Activated B cell treated with CpG ODN at 0.5 μM for 24 hours (primary cell): ENCODE measurements around the gene IL36RN. TPM values are rescaled to one million over a fixed set of nuclear protein-coding genes. Genes with fewer than 3 reads are reported as not detected.

Experiments
- ATAC-seq: fragments of 200-7000 bp; cut with Tn5 transposase; one replicate; pipeline ENCODE4 v1.10.0; 2021; ENCODE audit warnings: low read depth, mild to moderate bottlenecking, moderate library complexity
- CTCF ChIA-PET: fragments of 350-600 bp; sonication (Branson Sonifier 250); formaldehyde crosslinking; loops from one replicate; lab custom pipeline; 2021; ENCODE audit warnings: antibody characterized with exemption; lab: Charles Lee
- POLR2A ChIA-PET: fragments of 350-600 bp; sonication (Branson Sonifier 250); formaldehyde crosslinking; loops from one replicate; lab custom pipeline; 2021; ENCODE audit warnings: antibody characterized with exemption; lab: Charles Lee
- DNase-seq: peaks from one replicate; pipeline ENCODE4 v3.0.0; 2022
- H3K27ac Mint-ChIP-seq: one replicate; pipeline ENCODE4 v1.8.0; 2020; ENCODE audit warnings: mixed read lengths
- H3K27me3 Mint-ChIP-seq: one replicate; pipeline ENCODE4 v1.8.0; 2021; ENCODE audit warnings: mixed read lengths
- H3K36me3 Mint-ChIP-seq: one replicate; pipeline ENCODE4 v1.8.0; 2021; ENCODE audit warnings: low read depth, mixed read lengths
- H3K4me1 Mint-ChIP-seq: one replicate; pipeline ENCODE4 v1.8.0; 2021; ENCODE audit warnings: mixed read lengths
- H3K4me3 Mint-ChIP-seq: one replicate; pipeline ENCODE4 v1.8.0; 2020; ENCODE audit warnings: mild to moderate bottlenecking, mixed read lengths
- H3K9me3 Mint-ChIP-seq: one replicate; pipeline ENCODE4 v1.8.0; 2020; ENCODE audit warnings: mixed read lengths
- intact Hi-C: fragments of 100-400 bp; cut with micrococcal nuclease; formaldehyde crosslinking; loops from one replicate; pipeline ENCODE4 v1.15.1; 2024
- total RNA-seq: library from RNA; stranded (reverse); gene quantifications from 2 replicates; pipeline ENCODE4 v1.2.3, GENCODE V29; 2022
- TF ChIP-seq, protein P1 (sequence below): fragments of 200-600 bp; IDR thresholded peaks from one replicate; pipeline ENCODE4 v1.8.0; 2022; ENCODE audit warnings: antibody characterized with exemption, mild to moderate bottlenecking

The IL36RN gene
- total RNA-seq, 1 donor from 2014 or later: not detected

DNA sequence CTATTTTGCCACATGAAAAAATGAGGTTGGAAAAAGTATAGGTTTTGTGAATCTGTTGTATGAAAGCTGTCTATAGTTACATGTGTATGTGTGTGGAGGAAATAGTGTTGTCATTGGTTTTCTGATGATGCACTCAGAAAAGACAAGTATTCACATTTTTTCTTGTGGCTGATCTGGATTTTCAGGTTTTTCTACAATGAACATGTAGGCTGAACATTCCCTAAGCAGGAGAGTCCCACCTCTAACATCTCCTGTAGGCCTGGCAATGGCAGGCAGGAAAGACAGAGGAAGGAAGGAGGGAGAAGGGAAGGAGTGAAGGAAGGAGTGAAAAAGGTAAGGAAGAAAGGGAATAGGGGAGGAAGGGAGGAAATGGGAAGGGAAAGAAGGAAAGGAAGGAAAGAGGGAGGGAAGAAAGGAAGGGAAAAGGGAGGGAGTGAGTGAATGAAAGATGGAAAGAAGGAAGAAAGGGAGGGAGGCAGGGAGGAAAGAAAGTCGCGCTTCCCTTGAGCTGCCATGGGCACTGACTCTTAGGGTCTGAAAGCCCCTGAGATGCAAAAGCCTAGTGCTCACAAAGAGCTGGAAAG, 495 bp upstream of the IL36RN start:
- CTCF ChIA-PET: no interaction called here
- POLR2A ChIA-PET: no interaction called here
- no peak overlapping the region for H3K27ac Mint-ChIP-seq
- H3K9me3 Mint-ChIP-seq: peaks cover 26% of the 10 kb centered on the region
- intact Hi-C loops: no loop called here
- no peak overlapping the region for H3K4me3 Mint-ChIP-seq
- H3K27me3 Mint-ChIP-seq: peaks cover 15% of the 10 kb centered on the region
- H3K4me1 Mint-ChIP-seq: no peaks in the 10 kb centered on the region
- TF ChIP-seq, protein P1, sequence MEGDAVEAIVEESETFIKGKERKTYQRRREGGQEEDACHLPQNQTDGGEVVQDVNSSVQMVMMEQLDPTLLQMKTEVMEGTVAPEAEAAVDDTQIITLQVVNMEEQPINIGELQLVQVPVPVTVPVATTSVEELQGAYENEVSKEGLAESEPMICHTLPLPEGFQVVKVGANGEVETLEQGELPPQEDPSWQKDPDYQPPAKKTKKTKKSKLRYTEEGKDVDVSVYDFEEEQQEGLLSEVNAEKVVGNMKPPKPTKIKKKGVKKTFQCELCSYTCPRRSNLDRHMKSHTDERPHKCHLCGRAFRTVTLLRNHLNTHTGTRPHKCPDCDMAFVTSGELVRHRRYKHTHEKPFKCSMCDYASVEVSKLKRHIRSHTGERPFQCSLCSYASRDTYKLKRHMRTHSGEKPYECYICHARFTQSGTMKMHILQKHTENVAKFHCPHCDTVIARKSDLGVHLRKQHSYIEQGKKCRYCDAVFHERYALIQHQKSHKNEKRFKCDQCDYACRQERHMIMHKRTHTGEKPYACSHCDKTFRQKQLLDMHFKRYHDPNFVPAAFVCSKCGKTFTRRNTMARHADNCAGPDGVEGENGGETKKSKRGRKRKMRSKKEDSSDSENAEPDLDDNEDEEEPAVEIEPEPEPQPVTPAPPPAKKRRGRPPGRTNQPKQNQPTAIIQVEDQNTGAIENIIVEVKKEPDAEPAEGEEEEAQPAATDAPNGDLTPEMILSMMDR: no peak
- H3K36me3 Mint-ChIP-seq: no peaks in the 10 kb centered on the region
- DNase-seq: no peak
- no peak for ATAC-seq

DNA sequence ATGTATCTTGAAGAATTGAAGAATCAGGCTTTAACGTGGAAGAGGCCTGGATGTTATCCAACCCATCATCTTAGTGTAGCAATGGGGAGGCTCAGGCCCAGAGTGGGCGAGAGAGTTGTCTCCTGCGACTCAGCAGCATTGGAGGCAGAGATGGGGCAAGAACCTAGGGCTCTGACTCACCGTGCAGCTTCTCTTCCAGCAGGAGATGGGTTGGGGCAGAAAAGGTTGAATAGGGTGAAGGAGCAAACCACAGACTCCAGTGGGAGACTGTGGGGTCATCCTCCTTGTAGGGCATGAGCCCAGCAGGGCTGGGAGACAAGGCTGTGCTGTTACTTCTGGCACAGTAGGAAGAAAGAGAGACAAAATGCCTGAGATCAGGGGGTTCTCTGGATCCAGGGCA, 1.4 kb downstream of the IL36RN start:
- Mint-ChIP-seq H3K9me3 (peaks cover 13% of the 10 kb centered on the region), H3K27ac (no peak overlapping the region), H3K27me3 (peaks cover 21% of the 10 kb centered on the region), H3K4me3 (no peak overlapping the region), H3K36me3 (no peaks in the 10 kb centered on the region), H3K4me1 (no peaks in the 10 kb centered on the region)
- TF ChIP-seq, protein P1: no peak
- ChIA-PET POLR2A (no interaction called here), CTCF (no interaction called here)
- intact Hi-C loops: no loop called here
- DNase-seq (no peak), ATAC-seq (no peak)

DNA sequence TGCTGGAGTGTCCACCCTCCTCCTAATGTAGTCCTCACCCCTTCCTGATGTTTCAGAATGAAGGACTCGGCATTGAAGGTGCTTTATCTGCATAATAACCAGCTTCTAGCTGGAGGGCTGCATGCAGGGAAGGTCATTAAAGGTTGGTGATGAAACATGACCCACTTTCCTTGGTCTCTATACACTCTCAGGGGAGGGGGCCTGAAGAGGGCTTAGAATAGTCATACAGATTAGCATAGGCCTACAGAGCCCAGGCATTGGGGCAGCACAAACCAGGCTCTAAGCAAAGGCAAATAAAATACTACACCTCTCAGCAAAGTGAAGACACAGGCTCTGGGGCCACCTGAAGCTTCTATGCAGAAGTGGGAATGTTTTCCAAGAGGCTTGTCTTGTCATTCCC, 1.8 kb downstream of the IL36RN start:
- TF ChIP-seq, protein P1: no peak
- CTCF ChIA-PET: no interaction called here
- peaks cover 21% of the 10 kb centered on the region for H3K27me3 Mint-ChIP-seq

DNA sequence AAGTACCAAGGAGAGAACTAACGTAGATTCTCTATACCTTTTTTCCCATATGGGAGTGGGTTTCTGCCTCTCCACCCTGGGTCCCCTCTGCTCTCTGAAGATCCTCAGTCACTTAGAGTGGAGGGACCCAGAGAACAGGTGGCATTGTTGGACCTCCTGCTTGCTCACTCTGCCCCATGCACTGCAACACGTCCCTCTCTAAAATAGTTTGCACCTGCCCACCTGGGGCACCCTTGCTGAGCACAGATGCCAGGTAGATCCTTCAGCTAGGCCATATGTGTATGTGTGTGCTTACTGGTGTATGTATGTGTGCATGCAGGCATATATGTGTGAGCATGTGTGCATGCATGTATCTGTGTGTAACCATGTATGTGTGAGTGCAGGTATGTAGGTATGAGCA, 2.2 kb downstream of the IL36RN start:
- H3K36me3 Mint-ChIP-seq: no peaks in the 10 kb centered on the region
- H3K4me3 Mint-ChIP-seq: no peak overlapping the region
- H3K9me3 Mint-ChIP-seq: peaks cover 4% of the 10 kb centered on the region
- H3K27me3 Mint-ChIP-seq: peaks cover 19% of the 10 kb centered on the region
- ChIA-PET POLR2A (no interaction called here), CTCF (no interaction called here)
- DNase-seq (no peak), ATAC-seq (no peak)
- intact Hi-C loops: no loop called here
- TF ChIP-seq, protein P1: no peak
- no peaks in the 10 kb centered on the region for H3K4me1 Mint-ChIP-seq
- H3K27ac Mint-ChIP-seq: no peak overlapping the region

More for the DNA sequence above, 1.8 kb downstream of the IL36RN start:
- Mint-ChIP-seq H3K4me3 (no peak overlapping the region), H3K27ac (no peak overlapping the region), H3K9me3 (peaks cover 9% of the 10 kb centered on the region), H3K36me3 (no peaks in the 10 kb centered on the region), H3K4me1 (no peaks in the 10 kb centered on the region)
- POLR2A ChIA-PET: no interaction called here
- ATAC-seq (no peak), DNase-seq (no peak)
- intact Hi-C loops: no loop called here

DNA sequence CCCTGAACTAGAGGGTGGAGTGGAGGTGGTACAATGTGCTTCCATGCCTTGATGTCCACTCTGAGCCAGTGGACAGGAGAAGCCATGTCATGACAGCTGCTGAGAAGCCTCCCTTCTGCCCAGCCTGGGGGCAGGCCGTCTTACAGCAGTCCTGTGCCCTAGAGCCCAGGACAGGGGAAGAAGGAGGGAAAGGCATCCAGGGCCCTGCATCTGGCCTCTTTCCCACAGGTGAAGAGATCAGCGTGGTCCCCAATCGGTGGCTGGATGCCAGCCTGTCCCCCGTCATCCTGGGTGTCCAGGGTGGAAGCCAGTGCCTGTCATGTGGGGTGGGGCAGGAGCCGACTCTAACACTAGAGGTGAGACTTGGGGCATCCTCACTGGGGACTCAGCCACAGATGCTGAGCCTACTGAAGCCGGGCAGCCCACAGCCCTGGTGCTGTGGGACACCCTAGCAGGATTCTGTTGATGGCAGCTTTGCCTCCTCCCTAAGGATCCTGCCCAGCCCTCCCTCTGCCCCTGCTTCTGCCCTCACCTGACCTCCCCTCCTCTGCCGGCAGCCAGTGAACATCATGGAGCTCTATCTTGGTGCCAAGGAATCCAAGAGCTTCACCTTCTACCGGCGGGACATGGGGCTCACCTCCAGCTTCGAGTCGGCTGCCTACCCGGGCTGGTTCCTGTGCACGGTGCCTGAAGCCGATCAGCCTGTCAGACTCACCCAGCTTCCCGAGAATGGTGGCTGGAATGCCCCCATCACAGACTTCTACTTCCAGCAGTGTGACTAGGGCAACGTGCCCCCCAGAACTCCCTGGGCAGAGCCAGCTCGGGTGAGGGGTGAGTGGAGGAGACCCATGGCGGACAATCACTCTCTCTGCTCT, 3.1 kb downstream of the IL36RN start:
- Mint-ChIP-seq H3K9me3 (peaks cover 2% of the 10 kb centered on the region), H3K4me1 (no peaks in the 10 kb centered on the region), H3K27ac (no peak overlapping the region), H3K4me3 (no peak overlapping the region), H3K36me3 (no peaks in the 10 kb centered on the region), H3K27me3 (peaks cover 17% of the 10 kb centered on the region)
- intact Hi-C loops: no loop called here
- TF ChIP-seq, protein P1: no peak
- CTCF ChIA-PET: no interaction called here
- DNase-seq (no peak), ATAC-seq (no peak)
- POLR2A ChIA-PET: no interaction called here
